ENCODE results near the gene TOX3.

Gene TOX3

GRCh38 chr16:52547004-52547833 lies at the start of gene TOX3:
TOX3 (minus strand) TSS chr16:52547143; CDS start chr16:52546723, 420 bp downstream.
- DNase-seq (ENCODE audit: low spot score), result no peak

DNA sequence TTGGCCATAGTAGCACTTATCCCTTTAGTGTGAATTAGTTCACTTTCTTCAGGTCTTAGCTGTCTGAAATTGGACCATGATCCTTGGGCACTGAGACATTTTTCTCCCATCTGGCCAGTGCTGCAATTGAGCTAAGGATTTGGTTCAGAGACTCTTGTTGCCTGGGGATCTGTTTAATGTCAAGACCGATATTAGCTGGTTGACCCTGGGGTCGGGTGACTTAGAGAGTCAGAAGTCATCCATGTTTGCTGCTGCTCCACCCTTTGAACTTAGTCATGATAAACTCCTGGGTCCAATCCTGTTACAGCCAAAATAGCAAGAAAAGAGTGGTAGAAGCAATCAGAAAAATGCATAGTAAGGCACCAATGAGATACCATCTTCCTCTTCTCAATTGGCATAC lies 45.8 kb upstream of the TOX3 start:
- no peak for DNase-seq (ENCODE audit: low spot score)

DNA sequence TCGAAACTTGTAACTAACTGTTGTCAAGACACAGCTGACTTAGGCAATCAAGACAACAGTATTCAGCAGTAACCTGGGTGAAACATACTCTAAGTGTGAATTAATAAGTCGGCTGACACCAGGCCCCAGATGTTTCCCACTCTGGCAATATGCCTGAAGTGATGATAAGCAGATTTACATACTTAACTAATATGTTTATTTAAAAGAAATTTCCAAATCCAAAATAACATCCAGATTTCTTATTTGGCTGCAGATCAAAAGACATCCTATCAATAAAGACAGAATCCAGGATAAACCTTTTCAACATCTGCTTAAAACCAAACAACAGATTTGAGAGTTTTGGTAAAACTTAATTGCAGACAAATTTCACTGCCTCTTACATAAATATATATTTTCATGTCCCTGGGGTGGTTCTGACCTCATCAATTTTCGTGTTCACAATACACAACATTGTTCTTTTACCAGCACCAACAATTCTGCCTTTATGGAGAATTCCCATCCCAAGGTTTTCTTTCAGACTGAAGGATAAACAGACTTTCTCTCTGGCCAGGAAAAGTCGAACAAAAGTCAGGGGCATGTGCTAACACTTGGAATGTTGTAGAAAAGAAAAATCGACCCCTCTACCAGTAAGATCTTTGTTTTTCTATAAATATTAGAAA lies 45.1 kb upstream of the TOX3 start:
- DNase-seq (ENCODE audit: low spot score), result no peak

- DNase-seq (ENCODE audit: low spot score), result no peak
Measured at GRCh38 chr16:52591471-52591870, 44.5 kb upstream of the TOX3 start.

GRCh38 chr16:52586159-52586558 lies 39.2 kb upstream of the TOX3 start:
- no peak for DNase-seq (ENCODE audit: low spot score)

GRCh38 chr16:52584354-52585320 lies 37.7 kb upstream of the TOX3 start:
- DNase-seq (ENCODE audit: low spot score), result no peak

- DNase-seq (ENCODE audit: low spot score), result no peak
Measured at GRCh38 chr16:52581530-52581929, 34.6 kb upstream of the TOX3 start.

GRCh38 chr16:52580488-52580887 lies 33.5 kb upstream of the TOX3 start:
- DNase-seq (ENCODE audit: low spot score), result no peak

- no peak for DNase-seq (ENCODE audit: low spot score)
Measured at GRCh38 chr16:52578829-52579498, 32.0 kb upstream of the TOX3 start.

DNA sequence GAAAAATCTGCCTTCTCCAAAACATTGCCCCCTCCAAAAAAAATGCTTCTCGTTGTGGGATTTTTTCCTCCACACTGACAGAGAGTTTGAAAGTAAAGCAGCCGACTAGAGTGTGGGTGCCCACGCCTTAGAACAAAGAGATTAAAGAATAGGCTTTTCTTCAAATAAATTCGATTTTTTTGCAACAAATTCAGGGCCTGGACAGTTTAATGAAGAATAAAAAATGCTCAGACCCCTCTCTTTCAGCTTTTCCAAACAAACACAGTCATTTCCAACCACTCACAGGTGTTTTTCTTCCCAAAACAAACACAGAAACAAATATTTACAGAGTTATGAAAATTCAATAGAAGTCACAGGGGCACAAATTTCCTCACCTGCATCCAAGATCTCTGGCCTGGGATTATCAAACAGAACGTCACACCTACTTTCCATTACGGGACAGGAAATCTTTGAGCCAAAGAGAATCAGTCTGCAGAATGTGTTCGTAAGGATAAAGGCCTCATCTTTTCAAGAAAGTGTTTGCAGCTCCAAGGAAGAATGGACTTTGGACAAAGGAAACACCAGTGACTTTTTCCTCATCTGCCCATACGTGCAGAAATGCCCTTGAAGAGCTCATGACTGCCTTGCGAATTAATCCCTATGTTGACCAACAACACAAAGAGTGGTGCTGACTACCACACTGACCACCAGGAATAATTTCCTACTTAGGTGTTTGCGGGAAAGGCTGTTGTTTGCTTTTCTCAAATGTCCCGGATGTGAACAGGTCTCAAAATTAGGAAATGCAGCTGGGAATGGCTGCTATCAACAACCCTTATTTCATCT lies 31.3 kb upstream of the TOX3 start:
- DNase-seq (ENCODE audit: low spot score), result no peak

DNA sequence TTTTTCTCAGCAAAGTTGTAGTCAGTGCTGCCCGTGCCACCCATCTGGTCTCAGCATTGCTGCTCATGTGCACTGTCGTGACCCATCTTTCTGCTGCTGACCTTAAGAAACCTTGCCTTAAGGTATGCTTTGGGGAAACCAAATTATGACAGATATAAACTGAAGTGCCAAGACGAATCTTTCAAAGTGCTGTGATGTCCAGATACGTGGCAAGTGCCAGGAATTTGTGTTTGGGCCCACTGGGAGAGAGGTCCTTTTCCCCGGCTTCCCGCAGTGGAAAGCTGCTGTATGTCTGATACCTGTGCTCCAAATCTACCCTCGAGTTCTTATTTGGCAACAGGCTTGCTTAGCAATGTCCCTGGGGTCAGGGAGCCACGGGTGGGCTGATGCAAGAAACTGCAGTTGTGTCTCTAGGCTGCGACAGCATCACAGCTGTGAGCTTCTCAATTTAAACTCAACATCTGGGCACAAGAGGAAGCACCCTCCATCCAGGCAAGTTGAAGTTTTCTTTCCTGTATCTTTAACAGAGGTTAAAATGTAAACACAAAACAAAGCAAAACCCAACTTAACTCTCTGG lies 30.3 kb upstream of the TOX3 start:
- no peak for DNase-seq (ENCODE audit: low spot score)

GRCh38 chr16:52573365-52574299 lies 26.7 kb upstream of the TOX3 start:
- no peak for DNase-seq (ENCODE audit: low spot score)

DNA sequence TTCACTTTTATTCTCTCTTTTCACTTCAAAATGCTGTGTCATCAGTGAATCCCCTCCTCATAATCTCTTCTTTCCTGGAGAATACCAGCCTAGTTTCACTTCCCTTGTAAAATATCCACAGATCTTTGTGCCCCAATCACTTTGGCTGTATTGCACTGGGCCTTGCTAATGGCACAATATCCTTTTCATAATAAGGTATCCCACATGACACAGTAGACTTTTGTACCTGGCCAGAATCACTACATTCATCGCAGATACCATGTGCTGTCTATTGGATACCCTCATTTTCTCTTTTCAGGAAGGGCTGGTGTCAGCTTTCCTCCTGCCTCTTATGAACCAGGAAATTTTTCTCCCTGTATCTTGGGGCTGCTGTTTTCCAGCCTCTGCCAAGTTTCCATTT lies 25.7 kb upstream of the TOX3 start:
- no peak for DNase-seq (ENCODE audit: low spot score)

DNA sequence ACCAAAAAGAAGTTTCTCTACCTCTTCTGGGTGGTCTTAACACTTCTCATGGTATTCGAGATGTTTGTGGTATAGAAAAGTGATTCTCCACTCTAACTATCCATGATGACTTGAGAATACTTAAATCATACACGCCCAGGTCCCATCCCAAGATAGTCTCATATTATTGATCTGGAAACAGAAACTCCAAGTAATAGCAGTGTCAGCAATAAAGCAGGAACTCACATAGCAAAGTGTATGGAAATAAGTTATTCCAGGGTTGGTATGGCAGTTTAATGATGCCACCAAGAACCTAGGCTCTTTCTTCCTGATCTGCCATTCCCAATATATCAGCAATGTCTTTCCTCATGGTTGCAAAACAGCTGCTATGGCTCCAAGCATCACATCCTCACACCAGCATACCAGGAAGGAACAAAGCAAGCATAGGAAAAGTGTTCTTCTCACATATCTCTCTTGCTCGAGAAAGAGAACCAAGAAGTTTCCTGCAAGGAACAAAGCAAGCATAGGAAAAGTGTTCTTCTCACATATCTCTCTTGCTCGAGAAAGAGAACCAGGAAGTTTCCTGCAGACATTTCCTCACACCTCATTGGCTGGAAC lies 23.6 kb upstream of the TOX3 start:
- DNase-seq (ENCODE audit: low spot score), result no peak

DNA sequence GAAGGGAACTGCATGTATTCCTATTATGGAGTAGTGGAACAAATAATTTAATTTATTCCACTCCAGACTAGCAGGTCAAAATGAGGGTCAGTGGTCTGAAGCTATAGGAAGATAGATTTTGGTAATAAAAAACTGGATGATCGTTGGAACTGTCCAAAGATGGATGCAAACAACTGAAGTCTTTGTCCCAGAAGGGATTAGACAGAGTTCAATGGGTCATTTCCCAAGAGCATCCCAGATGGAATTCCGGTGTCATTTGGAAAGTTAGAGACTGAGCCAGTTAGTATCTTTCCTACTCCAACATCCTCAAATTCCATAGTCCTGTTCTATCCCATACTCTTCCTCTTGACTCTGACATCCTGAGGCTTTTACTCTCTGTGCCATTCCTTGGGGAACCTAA lies 22.8 kb upstream of the TOX3 start:
- DNase-seq (ENCODE audit: low spot score), result no peak

GRCh38 chr16:52568983-52569690 lies 22.2 kb upstream of the TOX3 start:
- no peak for DNase-seq (ENCODE audit: low spot score)

DNA sequence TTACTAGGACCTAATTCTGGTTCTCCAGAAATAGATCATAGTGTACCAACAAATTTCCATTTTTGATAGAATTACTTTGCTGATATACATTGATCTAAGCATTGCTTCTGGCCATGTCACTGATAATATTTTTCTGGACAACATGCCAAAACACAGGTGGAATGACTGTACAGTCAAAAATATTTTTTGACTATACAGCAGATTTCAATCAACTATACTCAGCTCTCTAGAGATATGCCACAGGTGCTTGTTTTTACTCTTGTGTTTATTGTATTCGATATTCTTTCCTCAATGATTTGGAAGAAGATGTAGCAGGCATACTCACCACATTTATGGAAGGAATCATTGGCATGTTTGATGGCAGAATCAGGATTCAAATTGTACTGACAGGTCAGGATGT lies 21.6 kb upstream of the TOX3 start:
- no peak for DNase-seq (ENCODE audit: low spot score)

- no peak for DNase-seq (ENCODE audit: low spot score)
Measured at GRCh38 chr16:52567193-52567592, 20.2 kb upstream of the TOX3 start.
